Nephron (organoid): ENCODE data around the gene ADAM17.

Experiments
- H3K27ac Mint-ChIP-seq, 3 experiments: 2 replicates each; pipeline ENCODE4 v1.8.0; 2020; ENCODE audit warnings: mixed read lengths in 3 of 3, mild to moderate bottlenecking in 2 of 3, moderate library complexity in 1 of 3
- H3K27me3 Mint-ChIP-seq: 2 replicates; pipeline ENCODE4 v1.8.0; 2021; ENCODE audit warnings: low read depth, mild to moderate bottlenecking, moderate library complexity, mixed read lengths
- H3K36me3 Mint-ChIP-seq: 2 replicates; pipeline ENCODE4 v1.8.0; 2020; ENCODE audit warnings: low read depth, mixed read lengths
- H3K4me1 Mint-ChIP-seq: 2 replicates; pipeline ENCODE4 v1.8.0; 2020; ENCODE audit warnings: mixed read lengths
- H3K4me3 Mint-ChIP-seq, 3 experiments: 2 replicates each; pipeline ENCODE4 v1.8.0; 2020; ENCODE audit warnings: mild to moderate bottlenecking in 3 of 3, mixed read lengths in 3 of 3, moderate library complexity in 2 of 3
- H3K9me3 Mint-ChIP-seq: 2 replicates; pipeline ENCODE4 v1.8.0; 2020; ENCODE audit warnings: mixed read lengths
- TF ChIP-seq, protein P1 (sequence below), 3 experiments: fragments of 200-600 bp; sonication (generic); IDR thresholded peaks; one replicate each; pipeline ENCODE4 v1.5.0; 2021; ENCODE audit warnings: antibody characterized with exemption in 3 of 3; ENCODE audit not compliant: unreplicated experiment in 3 of 3

The ADAM17 gene

GRCh38 chr2:9573840-9574239 lies 18.2 kb upstream of the ADAM17 start:
- H3K27me3 Mint-ChIP-seq, result peaks cover 3% of the 10 kb centered on the region

DNA sequence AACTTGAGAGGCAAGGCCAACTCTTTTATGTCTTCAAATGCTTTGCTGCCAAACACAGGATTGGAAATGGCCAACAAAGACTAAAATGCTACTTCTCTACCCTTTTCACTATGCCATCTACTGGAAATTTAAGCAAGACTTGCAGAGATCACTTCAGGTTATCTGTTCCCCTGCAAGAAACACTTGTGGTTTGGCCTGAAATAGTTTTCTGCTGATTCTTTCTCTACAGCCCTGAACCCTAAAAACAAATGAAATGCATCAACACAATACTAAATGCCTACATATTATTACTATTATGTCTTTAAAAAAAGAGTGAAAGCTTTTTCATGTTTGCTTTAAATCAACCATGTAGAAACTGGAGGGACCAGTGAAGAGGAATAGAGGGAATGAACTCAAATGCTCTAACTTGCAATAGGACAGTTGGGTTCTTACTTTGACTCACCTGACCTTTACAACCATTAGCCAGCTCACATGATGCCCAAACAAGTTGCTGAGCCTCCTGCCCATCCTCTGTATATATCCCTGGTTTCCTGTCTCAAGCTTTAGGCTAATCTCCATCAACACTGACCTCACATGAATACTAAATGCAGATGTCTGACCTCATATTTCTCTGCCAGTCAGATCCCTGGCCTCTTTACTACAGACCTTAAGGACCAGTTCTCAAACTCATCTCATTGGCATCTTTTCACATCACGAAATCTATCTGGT lies 17.5 kb upstream of the ADAM17 start:
- no peak overlapping the region for H3K27ac Mint-ChIP-seq
- H3K9me3 Mint-ChIP-seq, result no peaks in the 10 kb centered on the region
- no peaks in the 10 kb centered on the region for H3K36me3 Mint-ChIP-seq
- H3K4me1 Mint-ChIP-seq, result no peaks in the 10 kb centered on the region
- TF ChIP-seq, protein P1, sequence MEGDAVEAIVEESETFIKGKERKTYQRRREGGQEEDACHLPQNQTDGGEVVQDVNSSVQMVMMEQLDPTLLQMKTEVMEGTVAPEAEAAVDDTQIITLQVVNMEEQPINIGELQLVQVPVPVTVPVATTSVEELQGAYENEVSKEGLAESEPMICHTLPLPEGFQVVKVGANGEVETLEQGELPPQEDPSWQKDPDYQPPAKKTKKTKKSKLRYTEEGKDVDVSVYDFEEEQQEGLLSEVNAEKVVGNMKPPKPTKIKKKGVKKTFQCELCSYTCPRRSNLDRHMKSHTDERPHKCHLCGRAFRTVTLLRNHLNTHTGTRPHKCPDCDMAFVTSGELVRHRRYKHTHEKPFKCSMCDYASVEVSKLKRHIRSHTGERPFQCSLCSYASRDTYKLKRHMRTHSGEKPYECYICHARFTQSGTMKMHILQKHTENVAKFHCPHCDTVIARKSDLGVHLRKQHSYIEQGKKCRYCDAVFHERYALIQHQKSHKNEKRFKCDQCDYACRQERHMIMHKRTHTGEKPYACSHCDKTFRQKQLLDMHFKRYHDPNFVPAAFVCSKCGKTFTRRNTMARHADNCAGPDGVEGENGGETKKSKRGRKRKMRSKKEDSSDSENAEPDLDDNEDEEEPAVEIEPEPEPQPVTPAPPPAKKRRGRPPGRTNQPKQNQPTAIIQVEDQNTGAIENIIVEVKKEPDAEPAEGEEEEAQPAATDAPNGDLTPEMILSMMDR (IDR thresholded peaks at IDR 0.05; ENCODE audit: unreplicated experiment in 3 of 3), result no peak
- H3K4me3 Mint-ChIP-seq, result no peak overlapping the region
- H3K27me3 Mint-ChIP-seq, result peaks cover 3% of the 10 kb centered on the region

More at GRCh38 chr2:9573840-9574239, 18.2 kb upstream of the ADAM17 start:
- H3K4me1 Mint-ChIP-seq, result no peaks in the 10 kb centered on the region
- H3K27ac Mint-ChIP-seq, result no peak overlapping the region
- TF ChIP-seq, protein P1 (IDR thresholded peaks at IDR 0.05; ENCODE audit: unreplicated experiment in 3 of 3), result no peak
- no peaks in the 10 kb centered on the region for H3K36me3 Mint-ChIP-seq
- no peak overlapping the region for H3K4me3 Mint-ChIP-seq
- H3K9me3 Mint-ChIP-seq, result no peaks in the 10 kb centered on the region

DNA sequence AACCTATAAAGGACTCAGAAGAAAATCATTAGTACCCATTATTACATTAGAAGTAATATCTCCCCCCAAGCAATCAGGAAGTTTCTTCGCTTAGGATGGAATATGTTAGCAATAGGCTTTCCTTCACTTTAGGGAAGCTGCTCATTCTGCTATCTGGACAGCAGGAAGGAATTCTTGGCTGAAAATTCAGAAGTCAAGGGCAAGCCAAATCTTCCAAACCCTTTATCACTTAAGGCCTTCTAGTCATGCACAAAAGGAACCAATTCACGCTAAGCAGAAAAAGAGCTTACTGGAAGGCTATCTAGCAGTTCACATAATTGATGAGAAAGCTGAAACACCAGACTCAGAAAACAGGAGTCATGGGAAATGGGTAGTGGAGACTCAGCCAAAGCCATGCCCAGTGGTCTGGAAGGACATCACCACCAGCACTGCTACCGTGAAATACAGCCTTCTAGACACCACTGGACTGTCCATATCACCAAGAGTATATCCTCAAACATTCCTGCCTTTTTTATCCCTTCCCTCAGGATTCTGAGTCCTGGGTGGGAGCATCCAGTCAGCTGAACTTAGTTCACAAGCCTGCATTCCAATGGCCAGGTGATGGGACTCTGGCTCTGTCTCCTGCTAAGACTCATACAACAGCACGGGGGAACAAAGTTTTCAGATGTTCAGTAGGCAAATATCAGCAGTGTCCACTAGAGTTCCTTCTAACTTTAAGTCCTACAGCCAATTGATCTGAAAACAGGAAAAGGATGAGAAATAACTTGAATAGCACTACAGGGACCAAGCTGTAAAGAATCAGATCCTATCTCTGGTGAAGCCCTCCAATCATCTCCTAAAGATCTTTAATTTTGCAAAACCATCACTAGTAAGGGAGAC lies 14.8 kb upstream of the ADAM17 start:
- Mint-ChIP-seq H3K27me3 (peaks cover 3% of the 10 kb centered on the region), H3K27ac (no peak overlapping the region), H3K9me3 (no peaks in the 10 kb centered on the region), H3K36me3 (no peaks in the 10 kb centered on the region), H3K4me1 (peaks cover 2% of the 10 kb centered on the region), H3K4me3 (no peak overlapping the region)
- TF ChIP-seq, protein P1 (IDR thresholded peaks at IDR 0.05; ENCODE audit: unreplicated experiment in 3 of 3), result no peak

DNA sequence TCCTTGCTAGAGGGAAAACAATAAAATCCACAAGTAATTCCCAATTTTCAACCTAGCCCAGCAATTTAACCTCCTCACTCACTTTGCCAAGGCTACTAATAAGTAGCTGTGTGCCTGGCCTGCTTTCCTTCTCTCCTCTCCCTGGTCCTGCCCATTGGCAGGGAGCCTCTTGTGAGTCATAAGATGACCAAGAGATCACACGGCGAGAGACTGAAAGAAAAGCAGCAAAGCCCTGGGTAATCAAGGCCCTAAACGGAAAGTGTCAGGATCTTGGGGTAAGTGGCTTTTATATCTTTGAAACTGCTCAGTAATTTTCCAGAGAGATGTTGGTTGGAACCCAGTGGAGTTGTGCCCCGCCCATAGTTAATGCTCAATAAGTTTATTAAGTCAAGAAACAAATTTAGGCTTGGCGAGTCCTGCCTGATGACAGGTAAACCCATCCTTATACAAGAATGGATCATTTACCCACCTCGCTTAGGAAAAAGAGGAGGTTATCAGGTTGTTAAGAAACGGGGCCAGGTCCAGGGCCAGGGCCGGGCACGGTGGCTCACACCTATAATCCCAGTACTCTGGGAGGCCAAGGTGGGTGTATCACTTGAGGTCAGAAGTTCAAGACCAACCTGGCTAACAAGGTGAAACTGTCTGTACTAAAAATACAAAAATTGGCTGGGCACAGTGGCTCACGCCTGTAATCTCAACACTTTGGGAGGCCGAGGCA lies 10.0 kb upstream of the ADAM17 start:
- H3K36me3 Mint-ChIP-seq, result peaks cover 1% of the 10 kb centered on the region
- H3K27me3 Mint-ChIP-seq, result no peaks in the 10 kb centered on the region
- TF ChIP-seq, protein P1 (IDR thresholded peaks at IDR 0.05; ENCODE audit: unreplicated experiment in 3 of 3), result no peak
- H3K4me3 Mint-ChIP-seq, result no peak overlapping the region
- H3K27ac Mint-ChIP-seq, result no peak overlapping the region
- H3K4me1 Mint-ChIP-seq, result peaks cover 6% of the 10 kb centered on the region
- no peaks in the 10 kb centered on the region for H3K9me3 Mint-ChIP-seq

DNA sequence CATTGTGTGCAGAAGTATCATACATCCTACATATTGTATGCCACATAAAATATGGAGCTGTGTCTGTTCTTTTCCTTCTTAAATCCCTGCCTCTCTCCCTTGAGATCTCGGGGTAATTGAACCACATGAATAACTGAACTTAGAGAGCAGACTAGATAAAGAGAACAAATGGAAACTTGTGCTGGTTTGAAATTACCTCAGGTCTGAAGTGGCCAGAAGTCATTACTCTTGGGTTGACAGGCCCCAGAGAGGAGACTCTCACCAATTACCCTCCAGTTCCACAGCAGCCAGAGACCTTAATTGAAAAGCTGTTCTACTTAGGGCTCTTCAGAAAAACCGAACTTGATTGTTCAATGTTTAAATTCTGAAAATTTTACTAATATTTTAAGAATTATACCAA lies 5.0 kb upstream of the ADAM17 start:
- no peaks in the 10 kb centered on the region for H3K27me3 Mint-ChIP-seq
- peaks cover 11% of the 10 kb centered on the region for H3K36me3 Mint-ChIP-seq
- peaks cover 24% of the 10 kb centered on the region for H3K4me1 Mint-ChIP-seq

More for the DNA sequence above, 5.0 kb upstream of the ADAM17 start:
- TF ChIP-seq, protein P1 (IDR thresholded peaks at IDR 0.05; ENCODE audit: unreplicated experiment in 3 of 3), result no peak
- Mint-ChIP-seq H3K27ac (peak overlapping the region; percentile 53 to 73 (median 62)), H3K4me3 (peak overlapping the region in 2 of 3 experiments; percentile 5 to 56), H3K9me3 (no peaks in the 10 kb centered on the region)
